Skin epidermis (tissue), 12 donors: Measurements from ENCODE around the gene COX4I1.
"Not testable (repeated sequence)": the region's sequence is repeated elsewhere in the genome, so short reads cannot be mapped to it uniquely, and the experiment has no call there.

Experiments used
- H3K27ac ChIP-seq, 21 experiments: fragments of 200-600 bp; sonication (generic) in 11 of 21; one replicate each; pipeline ENCODE4 v1.5.0; 2020; ENCODE audit warnings: mild to moderate bottlenecking in 3 of 21, inconsistent platforms in 2 of 21, moderate library complexity in 2 of 21
- H3K4me3 ChIP-seq, 7 experiments: fragments of 200-600 bp; sonication (generic) in 2 of 7; one replicate each; pipeline ENCODE4 v1.5.0; 2020; ENCODE audit warnings: inconsistent platforms in 2 of 7, mild to moderate bottlenecking in 2 of 7, moderate library complexity in 1 of 7

The COX4I1 gene

GRCh38 chr16:85835956-85836705 is 36.6 kb downstream of the COX4I1 start:
- Histone ChIP-seq H3K4me3 (no peak overlapping the region), H3K27ac (no peak overlapping the region)

GRCh38 chr16:85836706-85837582 is 37.4 kb downstream of the COX4I1 start:
- no peak overlapping the region for H3K4me3 ChIP-seq
- H3K27ac ChIP-seq = no peak overlapping the region

- H3K27ac ChIP-seq = not testable (repeated sequence)
Measured at GRCh38 chr16:85837654-85838053, 38.2 kb downstream of the COX4I1 start.

GRCh38 chr16:85838381-85838780 is 38.9 kb downstream of the COX4I1 start:
- Histone ChIP-seq H3K4me3 (no peak overlapping the region), H3K27ac (no peak overlapping the region)

More at GRCh38 chr16:85837654-85838053, 38.2 kb downstream of the COX4I1 start:
- not testable (repeated sequence) for H3K4me3 ChIP-seq

DNA sequence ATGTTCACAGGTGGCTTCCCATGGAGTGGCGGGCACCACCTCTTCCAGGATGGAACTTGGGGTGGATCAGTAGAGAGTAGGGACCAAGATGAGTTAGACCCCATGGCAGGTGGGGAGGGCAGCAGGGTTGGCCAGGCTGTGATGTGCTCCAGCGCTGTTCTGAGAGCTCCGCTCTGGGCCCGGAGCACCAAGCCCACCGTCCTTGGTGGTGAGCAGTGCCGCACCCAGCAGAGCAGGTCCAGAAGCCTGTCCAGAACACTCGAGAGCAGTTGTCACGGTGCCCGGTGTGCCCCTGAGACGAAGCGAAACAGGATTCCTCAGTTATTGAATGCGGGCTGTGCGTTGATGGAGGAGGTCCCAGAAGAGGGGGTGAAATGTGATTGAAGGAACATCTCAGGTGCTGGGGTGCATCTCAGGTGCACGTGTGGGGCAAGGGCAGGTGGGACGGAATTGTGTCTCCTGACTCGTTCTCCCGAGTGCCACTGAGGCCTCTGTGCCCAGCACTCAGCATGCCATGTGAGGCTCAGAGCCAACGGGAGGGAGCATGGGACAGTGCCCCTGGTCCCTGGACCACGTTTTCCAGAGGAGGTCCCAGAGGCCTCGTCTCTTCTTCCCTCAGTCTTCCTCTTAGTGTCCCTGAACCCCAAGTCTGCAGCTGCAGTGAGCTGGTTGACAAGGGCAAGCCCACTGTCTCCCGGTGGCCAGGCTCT is 39.5 kb downstream of the COX4I1 start:
- H3K27ac ChIP-seq = no peak overlapping the region
- no peak overlapping the region for H3K4me3 ChIP-seq

DNA sequence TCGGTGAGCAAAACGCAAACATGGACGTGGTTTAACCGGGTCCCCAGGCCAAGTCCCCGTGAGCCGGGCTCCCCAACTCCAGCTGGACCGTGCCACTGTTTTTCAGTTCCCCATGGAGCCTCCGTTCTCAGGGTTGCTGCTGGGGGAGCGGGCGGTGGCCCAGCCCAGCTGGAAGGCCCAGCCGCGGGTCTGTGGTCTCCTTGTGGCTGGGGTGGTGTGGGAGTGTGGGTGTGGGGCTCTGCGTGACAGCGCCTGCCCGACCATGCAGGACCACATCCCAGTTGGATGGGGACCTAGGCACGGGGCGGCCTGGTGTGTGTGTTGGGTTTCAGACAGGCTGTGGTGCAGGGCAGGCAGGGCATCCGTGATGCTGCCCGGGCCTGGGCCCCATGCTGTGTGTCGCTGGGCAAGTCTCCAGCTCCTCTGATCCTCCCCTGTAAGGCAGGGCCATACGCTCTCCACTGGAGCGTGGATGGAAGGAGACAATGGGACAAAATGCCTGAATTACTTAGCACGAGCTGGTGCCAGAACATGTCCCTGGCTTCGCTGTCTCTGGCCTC is 40.3 kb downstream of the COX4I1 start:
- no peak overlapping the region for H3K4me3 ChIP-seq
- no peak overlapping the region for H3K27ac ChIP-seq

GRCh38 chr16:85840395-85840794 is 40.9 kb downstream of the COX4I1 start:
- Histone ChIP-seq H3K4me3 (no peak overlapping the region), H3K27ac (no peak overlapping the region)

- H3K27ac ChIP-seq = no peak overlapping the region
Measured at GRCh38 chr16:85840801-85841200, 41.3 kb downstream of the COX4I1 start.

GRCh38 chr16:85842435-85842834 is 42.9 kb downstream of the COX4I1 start:
- no peak overlapping the region for H3K27ac ChIP-seq
- no peak overlapping the region for H3K4me3 ChIP-seq

More at GRCh38 chr16:85840801-85841200, 41.3 kb downstream of the COX4I1 start:
- H3K4me3 ChIP-seq = no peak overlapping the region

GRCh38 chr16:85842848-85843247 is 43.4 kb downstream of the COX4I1 start:
- H3K27ac ChIP-seq = no peak overlapping the region
- no peak overlapping the region for H3K4me3 ChIP-seq

DNA sequence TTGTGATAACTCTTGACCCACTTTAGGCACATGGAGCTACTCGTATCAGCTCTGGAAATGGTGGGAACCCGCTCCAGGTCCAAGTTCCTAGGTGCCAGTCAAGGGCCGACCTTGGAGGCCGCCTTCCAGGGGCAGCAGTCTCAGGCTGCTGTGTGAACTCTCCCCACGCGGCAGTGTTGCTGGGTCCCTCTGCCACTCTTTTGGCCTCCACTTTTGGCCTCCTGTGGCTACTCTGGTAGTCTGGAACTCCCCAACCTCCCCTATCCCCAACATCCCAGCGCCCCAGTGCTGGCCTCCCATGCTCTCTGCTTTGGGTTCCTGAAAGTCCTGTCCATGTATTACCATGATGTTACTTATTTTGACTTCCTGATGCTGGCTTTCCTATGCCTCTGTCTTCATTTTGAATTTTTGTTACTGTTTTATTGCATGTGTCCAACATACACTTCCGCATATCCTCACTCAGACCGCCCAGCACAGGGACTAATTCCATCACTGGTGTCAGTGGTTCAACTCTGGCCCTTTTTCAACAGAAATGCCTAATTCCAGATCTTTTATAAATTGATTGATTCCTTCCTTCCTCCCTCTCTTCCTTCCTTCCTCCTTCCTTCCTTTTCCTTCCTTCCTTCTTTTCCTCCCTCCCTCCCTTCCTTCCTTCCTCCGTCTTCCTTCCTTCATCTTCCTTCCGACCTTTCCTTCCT is 44.1 kb downstream of the COX4I1 start:
- no peak overlapping the region for H3K4me3 ChIP-seq
- H3K27ac ChIP-seq = no peak overlapping the region

DNA sequence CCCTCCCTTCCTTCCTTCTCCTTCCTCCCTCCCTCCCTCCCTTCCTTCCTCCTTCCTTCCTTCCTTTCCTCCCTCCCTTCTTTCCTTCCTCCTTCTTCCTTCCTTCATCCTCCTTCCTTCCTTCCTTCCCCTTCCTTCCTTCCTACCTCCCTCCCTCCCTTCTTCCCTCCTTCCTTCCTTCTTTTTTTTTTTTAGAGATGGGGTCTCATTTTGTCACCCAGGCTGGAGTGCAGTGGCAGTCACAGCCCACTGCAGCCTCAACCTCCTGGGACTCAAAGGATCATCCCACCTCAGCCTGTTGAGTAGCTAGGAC is 44.6 kb downstream of the COX4I1 start:
- no peak overlapping the region for H3K4me3 ChIP-seq
- H3K27ac ChIP-seq = no peak overlapping the region

DNA sequence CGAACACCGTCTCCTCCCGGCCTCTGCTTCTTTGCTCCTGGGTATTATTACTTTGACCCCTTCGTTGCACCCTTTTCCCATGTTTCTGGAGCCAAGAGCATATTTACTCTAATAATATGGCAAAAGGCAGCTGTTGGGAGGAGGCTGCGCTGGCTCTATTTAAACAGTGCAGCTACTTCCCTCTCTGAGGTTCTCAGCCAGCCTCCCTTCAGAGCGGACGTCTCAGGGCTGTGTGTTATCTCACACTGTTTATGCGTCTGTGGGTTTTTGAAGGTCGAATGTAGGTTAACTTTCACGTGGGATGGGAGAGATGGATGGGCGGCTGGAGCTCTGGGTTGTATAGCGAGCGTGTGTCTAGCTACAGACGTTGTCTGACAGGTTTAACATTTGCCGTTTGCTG is 45.3 kb downstream of the COX4I1 start:
- Histone ChIP-seq H3K27ac (no peak overlapping the region), H3K4me3 (no peak overlapping the region)

GRCh38 chr16:85845266-85845665 is 45.8 kb downstream of the COX4I1 start:
- no peak overlapping the region for H3K27ac ChIP-seq
- H3K4me3 ChIP-seq = no peak overlapping the region

DNA sequence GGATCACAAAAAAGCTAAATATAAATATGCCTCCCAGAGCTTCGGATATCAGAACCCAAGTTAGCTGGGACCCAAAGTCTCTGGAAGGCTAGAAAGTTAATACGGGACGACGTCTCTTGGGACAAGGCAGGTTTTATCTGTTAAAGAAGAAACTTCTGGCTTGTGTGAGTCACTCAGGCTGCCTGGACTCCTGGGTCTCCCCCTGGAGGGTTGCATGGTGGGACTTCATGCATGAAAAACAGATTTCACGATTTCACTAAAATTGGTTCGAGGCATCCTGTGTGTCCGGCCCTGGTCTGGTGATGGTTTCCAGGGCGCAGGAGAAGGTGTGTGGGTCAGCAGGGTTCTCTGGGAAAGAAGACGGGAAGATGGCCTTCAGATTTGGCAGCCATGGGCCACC is 47.0 kb downstream of the COX4I1 start:
- Histone ChIP-seq H3K4me3 (no peak overlapping the region), H3K27ac (no peak overlapping the region)

GRCh38 chr16:85847036-85847435 is 47.5 kb downstream of the COX4I1 start:
- H3K4me3 ChIP-seq = no peak overlapping the region
- H3K27ac ChIP-seq = no peak overlapping the region

DNA sequence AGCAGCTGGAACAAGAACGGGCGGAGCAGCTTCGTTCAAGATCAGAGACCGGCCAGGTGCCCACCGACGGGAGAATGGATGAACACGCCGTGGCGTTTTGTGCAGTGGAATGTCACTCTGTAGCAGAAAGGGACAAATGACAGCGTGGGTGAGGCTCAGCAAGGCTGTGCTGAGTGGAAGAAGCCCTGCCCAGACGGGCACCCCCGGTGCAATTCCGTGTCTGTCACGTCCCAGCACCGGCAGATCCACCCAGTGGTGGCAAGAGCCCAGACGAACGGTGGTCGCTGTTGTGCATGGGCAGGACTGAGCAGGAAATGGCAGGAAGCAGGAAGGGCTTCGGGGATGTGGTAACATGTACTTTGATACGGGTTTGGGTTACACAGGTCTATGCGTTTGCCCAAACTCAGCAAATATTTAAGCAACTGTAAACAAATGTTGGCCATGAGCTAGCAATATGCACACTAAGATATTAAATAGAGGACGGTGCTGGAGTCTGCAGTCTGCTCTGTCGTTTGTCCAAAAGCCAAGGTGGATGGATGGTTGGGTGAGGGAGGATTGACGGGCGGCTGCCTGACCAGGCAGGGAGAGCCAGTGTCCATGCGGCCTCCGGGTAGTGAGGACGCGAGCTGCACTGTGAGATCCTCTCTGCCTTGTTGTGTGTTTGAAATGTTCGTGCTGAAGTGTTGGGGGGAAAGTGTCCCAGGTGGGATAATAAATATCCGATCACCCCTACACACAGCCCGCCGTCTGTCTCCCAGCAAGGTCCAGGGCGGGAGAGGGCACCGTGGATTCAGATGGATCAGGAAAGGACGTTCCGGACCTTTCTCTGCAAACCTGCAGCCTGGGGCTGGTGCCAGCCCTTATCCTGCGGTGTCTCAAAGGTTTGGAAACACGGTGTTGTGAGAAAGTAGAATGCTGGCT is 48.4 kb downstream of the COX4I1 start:
- Histone ChIP-seq H3K4me3 (no peak overlapping the region), H3K27ac (no peak overlapping the region)

DNA sequence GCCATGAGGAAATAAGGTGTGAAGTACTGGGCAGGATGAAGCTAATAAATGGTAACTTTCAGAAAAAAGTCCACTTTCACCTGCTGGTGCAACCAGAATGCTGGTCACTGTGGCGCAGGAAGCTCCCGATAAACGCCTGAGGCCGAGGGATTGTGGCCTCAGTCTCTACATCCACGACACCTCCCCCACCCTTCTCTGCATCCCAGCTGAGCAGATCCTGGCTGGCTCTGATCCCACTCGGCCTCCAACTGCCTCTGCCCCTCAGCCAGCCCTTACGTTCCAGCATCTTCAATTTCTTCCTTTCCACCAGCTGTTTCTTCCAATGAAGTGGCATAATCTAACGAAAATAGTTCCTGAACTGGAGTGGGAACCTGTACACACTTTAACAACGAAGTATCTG is 49.5 kb downstream of the COX4I1 start:
- H3K27ac ChIP-seq = no peak overlapping the region
- H3K4me3 ChIP-seq = no peak overlapping the region

GRCh38 chr16:85849388-85849787 is 49.9 kb downstream of the COX4I1 start:
- Histone ChIP-seq H3K27ac (no peak overlapping the region), H3K4me3 (no peak overlapping the region)
